ENCODE measurements around the gene MMADHC.

DNA sequence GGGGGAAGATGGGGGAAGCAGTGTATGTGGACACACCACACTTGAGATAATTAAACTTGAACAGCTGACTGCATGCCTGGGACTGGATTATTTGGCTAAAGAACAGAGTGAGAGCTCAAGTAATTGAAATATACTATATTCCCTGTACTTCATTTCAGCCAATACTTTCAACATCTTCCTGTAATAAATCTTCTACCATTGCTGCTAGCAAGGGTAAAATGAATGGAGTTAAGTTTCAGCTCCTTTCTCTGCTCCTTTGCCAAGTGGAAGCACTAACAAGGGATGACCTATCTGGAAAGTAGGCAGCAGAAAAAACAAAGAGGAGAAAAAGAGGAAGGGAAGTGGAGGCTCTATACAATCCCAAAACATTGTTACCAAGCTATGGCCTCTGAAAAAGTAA is 50.9 kb downstream of the MMADHC start:
- no peak for TF ChIP-seq REST (IDR thresholded peaks at IDR 0.05; ENCODE audit: low read depth)
- TF ChIP-seq MAX (IDR thresholded peaks at IDR 0.05): no peak
- TF ChIP-seq EGR1 (IDR thresholded peaks at IDR 0.05): no peak
- TF ChIP-seq EP300 (IDR thresholded peaks at IDR 0.05; ENCODE audit: borderline replicate concordance): no peak
- no peak for TF ChIP-seq YY1 (IDR thresholded peaks at IDR 0.05; ENCODE audit: low read depth)
- TF ChIP-seq USF1 (IDR thresholded peaks at IDR 0.05): no peak
- no peak for TF ChIP-seq RAD21 (IDR thresholded peaks at IDR 0.05; ENCODE audit: low read depth)
- no peak for TF ChIP-seq FOXM1 (IDR thresholded peaks at IDR 0.05; ENCODE audit: borderline replicate concordance, low read depth)
- no peak for TF ChIP-seq CREB1 (IDR thresholded peaks at IDR 0.05; ENCODE audit: low read depth)
- no peak for TF ChIP-seq TEAD4 (IDR thresholded peaks at IDR 0.05)
- no peak for TF ChIP-seq TAF1 (IDR thresholded peaks at IDR 0.05; ENCODE audit: low read depth)
- no peak for TF ChIP-seq NFIC (IDR thresholded peaks at IDR 0.05)

Data from Ishikawa (cell line).